Left lung (tissue), 10 donors: ENCODE data around the gene SAAL1. TPM values are rescaled to one million over a fixed set of nuclear protein-coding genes. Genes with fewer than 3 reads are reported as not detected.

Experiments used
- ATAC-seq: fragments of 200-7000 bp; cut with Tn5 transposase; one replicate; pipeline ENCODE4 v1.9.1; 2020; ENCODE audit warnings: moderate library complexity
- DNase-seq, 4 donors: peaks; one replicate each; pipeline ENCODE4 v3.0.0-alpha.2; 2013 to 2020
- H3K27ac ChIP-seq, 2 donors: fragments of 200-600 bp; sonication (generic) in 1 of 2; one replicate each; pipeline versions ENCODE4 v1.5.0 to v1.8.0; 2020 to 2021
- H3K27me3 ChIP-seq, 2 donors: fragments of 200-600 bp; sonication (generic) in 1 of 2; one replicate each; pipeline versions ENCODE4 v1.5.0 to v1.8.0; 2020 to 2021
- H3K36me3 ChIP-seq, 2 donors: fragments of 200-600 bp; sonication (generic) in 1 of 2; one replicate each; pipeline versions ENCODE4 v1.5.0 to v1.8.0; 2020 to 2021
- H3K4me1 ChIP-seq, 2 donors: fragments of 200-600 bp; one replicate each; pipeline ENCODE4 v1.8.0; 2021
- H3K4me3 ChIP-seq, 2 donors: fragments of 200-600 bp; sonication (generic) in 1 of 2; one replicate each; pipeline versions ENCODE4 v1.5.0 to v1.8.0; 2020 to 2021; ENCODE audit warnings: mild to moderate bottlenecking in 1 of 2
- H3K9me3 ChIP-seq, 2 donors: fragments of 200-600 bp; sonication (generic) in 1 of 2; one replicate each; pipeline versions ENCODE4 v1.5.0 to v1.8.0; 2020 to 2021
- CTCF ChIP-seq, 2 donors: fragments of 200-600 bp; sonication (generic) in 1 of 2; IDR thresholded peaks; one replicate each; pipeline versions ENCODE4 v1.5.0 to v1.8.0; 2021; ENCODE audit warnings: antibody characterized with exemption in 2 of 2
- intact Hi-C, 2 donors: fragments of 100-400 bp; cut with DNase I; formaldehyde crosslinking; loops; one replicate each; pipeline versions ENCODE4 v1.11.2 to v1.14.2; 2022
- polyA plus RNA-seq, 6 donors: library from polyadenylated mRNA; unstranded; fragments of 120-200 nt; gene quantifications; one replicate each; pipeline ENCODE4 v1.2.1, GENCODE V29; 2013; ENCODE audit not compliant: insufficient read length in 6 of 6
- total RNA-seq, 2 donors: library from RNA; stranded (reverse); fragmentation: NEBNext Ultra II Directional; extraction: Animal tissue kit (Norgen Biotek cat#: 25700); gene quantifications; one replicate each; pipeline ENCODE4 v1.2.1, GENCODE V29; 2021
- donor health status: DM: no; HTN: yes; CAD: no.
- donor health status: DM: no; HTN: no; CAD: no.

The SAAL1 gene
- total and polyA plus RNA-seq, 8 donors = 9.5 to 48.3 (median 35.7) TPM

GRCh38 chr11:18063125-18063524 lies 42.8 kb downstream of the SAAL1 start:
- ATAC-seq (no peak), DNase-seq (no peak)
- Histone ChIP-seq H3K4me1 (no peaks in the 10 kb centered on the region), H3K36me3 (no peaks in the 10 kb centered on the region), H3K9me3 (no peaks in the 10 kb centered on the region), H3K27ac (no peak overlapping the region), H3K4me3 (no peak overlapping the region), H3K27me3 (no peaks in the 10 kb centered on the region)
- intact Hi-C loops = no loop called here
- TF ChIP-seq CTCF (IDR thresholded peaks at IDR 0.05) = no peak

- H3K4me3 ChIP-seq = no peak overlapping the region
- H3K27ac ChIP-seq = no peak overlapping the region
- no peak for TF ChIP-seq CTCF (IDR thresholded peaks at IDR 0.05)
- no peaks in the 10 kb centered on the region for H3K4me1 ChIP-seq
- H3K27me3 ChIP-seq = no peaks in the 10 kb centered on the region
- H3K9me3 ChIP-seq = no peaks in the 10 kb centered on the region
- no peak for ATAC-seq
- H3K36me3 ChIP-seq = no peaks in the 10 kb centered on the region
- DNase-seq = no peak
- intact Hi-C loops = no loop called here
These were observed 44.5 kb downstream of the SAAL1 start for GRCh38 chr11:18061351-18061750.

GRCh38 chr11:18056561-18057181 lies 49.2 kb downstream of the SAAL1 start:
- DNase-seq (no peak), ATAC-seq (no peak)
- Histone ChIP-seq H3K36me3 (no peaks in the 10 kb centered on the region), H3K4me1 (no peaks in the 10 kb centered on the region), H3K27ac (no peak overlapping the region), H3K9me3 (no peaks in the 10 kb centered on the region), H3K4me3 (no peak overlapping the region), H3K27me3 (no peaks in the 10 kb centered on the region)
- intact Hi-C loops = no loop called here
- no peak for TF ChIP-seq CTCF (IDR thresholded peaks at IDR 0.05)

- Histone ChIP-seq H3K9me3 (no peaks in the 10 kb centered on the region), H3K36me3 (no peaks in the 10 kb centered on the region), H3K4me1 (no peaks in the 10 kb centered on the region), H3K27ac (no peak overlapping the region), H3K4me3 (no peak overlapping the region), H3K27me3 (no peaks in the 10 kb centered on the region)
- TF ChIP-seq CTCF (IDR thresholded peaks at IDR 0.05) = no peak
- intact Hi-C loops = no loop called here
- DNase-seq = no peak
- ATAC-seq = no peak
These were observed 51.3 kb downstream of the SAAL1 start for GRCh38 chr11:18054511-18055103.

- DNase-seq = no peak
- Histone ChIP-seq H3K27me3 (peaks cover 9 to 27% of the 10 kb centered on the region in 2 donors), H3K4me1 (no peaks in the 10 kb centered on the region), H3K36me3 (no peaks in the 10 kb centered on the region), H3K9me3 (no peaks in the 10 kb centered on the region), H3K27ac (no peak overlapping the region), H3K4me3 (no peak overlapping the region)
- ATAC-seq = no peak
- no peak for TF ChIP-seq CTCF (IDR thresholded peaks at IDR 0.05)
- intact Hi-C loops = no loop called here
These were observed 55.0 kb downstream of the SAAL1 start for GRCh38 chr11:18050848-18051247.
